Endothelial cell of umbilical vein (primary cell): ENCODE results near the gene OVOL3. TPM values are rescaled to one million over a fixed set of nuclear protein-coding genes. Genes with fewer than 3 reads are reported as not detected.

Experiments
- Bru-seq: library from RNA; stranded (reverse); fragments of 400-500 nt; gene quantifications from one replicate; lab custom pipeline; 2021; lab: Mats Ljungman, UMichigan
- BruChase-seq, 2 experiments: library from RNA; stranded (reverse); fragments of 400-500 nt; gene quantifications; one replicate each; lab custom pipeline; 2021; lab: Mats Ljungman, UMichigan
- BruUV-seq: library from RNA; stranded (reverse); fragments of 400-500 nt; replicated peaks from 2 replicates; lab custom pipeline; 2021; lab: Mats Ljungman, UMichigan
- CTCF ChIA-PET: fragments of 300-600, 350-600 bp; sonication (Branson Sonifier 250); formaldehyde crosslinking; loops from one replicate; lab custom pipeline; 2021; ENCODE audit warnings: antibody characterized with exemption, inconsistent platforms; lab: Charles Lee
- POLR2A ChIA-PET: fragments of 300-600, 350-600 bp; sonication (Branson Sonifier 250); formaldehyde crosslinking; loops from one replicate; lab custom pipeline; 2021; ENCODE audit warnings: antibody characterized with exemption, inconsistent platforms; lab: Charles Lee
- DNase-seq: peaks from one replicate; pipeline ENCODE4 v3.0.0-alpha.2; 2011; ENCODE audit warnings: low read depth, low spot score
- FAIRE-seq: peaks from 2 replicates; lab custom pipeline; 2011; peaks lifted over from hg19 to GRCh38; lab: Jason Lieb, UNC
- H2AFZ ChIP-seq: 2 replicates; pipeline ENCODE4 v1.6.0; 2012; ENCODE audit warnings: low read depth, low read length, control low read depth, inconsistent platforms
- H3K27ac ChIP-seq: 2 replicates; pipeline ENCODE4 v1.5.1; 2011; ENCODE audit warnings: low read depth, mild to moderate bottlenecking, control low read depth, low read length, moderate library complexity; ENCODE audit not compliant: insufficient read depth
- H3K27me3 ChIP-seq, 2 experiments: 2 replicates each; pipeline versions ENCODE4 v1.6.0 to v1.6.1; 2011; ENCODE audit warnings: low read length in 2 of 2, mixed read lengths in 1 of 2; ENCODE audit not compliant: control insufficient read depth in 2 of 2, insufficient read depth in 2 of 2
- H3K36me3 ChIP-seq, 2 experiments: 2 replicates in 1 of 2; 3 replicates in 1 of 2; pipeline ENCODE4 v1.5.1; 2011; ENCODE audit warnings: low read length in 2 of 2, mild to moderate bottlenecking in 1 of 2, moderate library complexity in 1 of 2; ENCODE audit not compliant: control insufficient read depth in 2 of 2, insufficient read depth in 2 of 2; ENCODE audit errors: extremely low read depth in 1 of 2
- H3K4me1 ChIP-seq: 3 replicates; pipeline ENCODE4 v1.5.1; 2011; ENCODE audit warnings: mild to moderate bottlenecking, low read length; ENCODE audit not compliant: control insufficient read depth, insufficient read depth; ENCODE audit errors: extremely low read depth
- H3K4me2 ChIP-seq: 2 replicates; pipeline ENCODE4 v1.6.1; 2011; ENCODE audit warnings: low read length, control low read depth, mixed read lengths; ENCODE audit not compliant: insufficient read depth
- H3K4me3 ChIP-seq, 3 experiments: fragments of 200-600 bp in 1 of 3; sonication (generic), shearing (Covaris generic) in 1 of 3; replicated peaks in 1 of 3; 2 replicates each; pipeline ENCODE4 v1.5.1; 2011 to 2016; ENCODE audit warnings: control low read depth in 3 of 3, low read length in 3 of 3, mild to moderate bottlenecking in 2 of 3, inconsistent platforms in 1 of 3, low read depth in 1 of 3, moderate library complexity in 1 of 3; ENCODE audit not compliant: insufficient read depth in 1 of 3
- H3K79me2 ChIP-seq: 2 replicates; pipeline ENCODE4 v1.6.0; 2012; ENCODE audit warnings: low read length, inconsistent platforms; ENCODE audit not compliant: control insufficient read depth, insufficient read depth
- H3K9ac ChIP-seq: replicated peaks from 2 replicates; pipeline ENCODE3; 2011; ENCODE audit warnings: low read length, control low read depth; ENCODE audit not compliant: insufficient read depth; ENCODE audit errors: extremely low read depth
- H3K9me1 ChIP-seq: replicated peaks from 3 replicates; pipeline ENCODE4 v1.6.0; 2011; ENCODE audit warnings: mild to moderate bottlenecking, low read length; ENCODE audit not compliant: control insufficient read depth, insufficient read depth; ENCODE audit errors: extremely low read depth
- H3K9me3 ChIP-seq: replicated peaks from 2 replicates; pipeline ENCODE4 v1.5.1; 2012; ENCODE audit warnings: low read length, inconsistent platforms; ENCODE audit not compliant: control insufficient read depth, insufficient read depth
- H4K20me1 ChIP-seq: replicated peaks from 2 replicates; pipeline ENCODE3; 2011; ENCODE audit warnings: mild to moderate bottlenecking, low read length; ENCODE audit not compliant: control insufficient read depth, insufficient read depth; ENCODE audit errors: extremely low read depth
- POLR2AphosphoS5 ChIP-seq: IDR thresholded peaks from 2 replicates; pipeline ENCODE4 v1.6.1; 2012; ENCODE audit warnings: low read depth, mild to moderate bottlenecking, control low read depth, low read length, moderate library complexity; ENCODE audit not compliant: insufficient read depth
- dilution Hi-C: fragments of 300-500 bp; cut with MboI; formaldehyde crosslinking; loops from one replicate; pipeline ENCODE4 v1.15.0; 2019; ENCODE audit warnings: low sequenced_read_pairs; ENCODE audit not compliant: extremely low pct_ligation_motif_present
- intact Hi-C: fragments of 100-400 bp; cut with micrococcal nuclease; formaldehyde crosslinking; loops from one replicate; pipeline ENCODE4 v1.10.0; 2022
- long read RNA-seq: library from polyadenylated mRNA; stranded (forward); transcript quantifications from one replicate; pipeline ENCODE4 v2.0.0, GENCODE V29; 2021
- polyA minus RNA-seq, 3 experiments: library from RNA; depleted of rRNA, polyadenylated mRNA; stranded (reverse); fragments of >200 nt; gene quantifications; 1 replicate in 1 of 3; 2 replicates in 2 of 3; pipeline ENCODE4 v1.2.3, GENCODE V29; 2011
- polyA plus RNA-seq, 4 experiments: library from polyadenylated mRNA; depleted of rRNA in 3 of 4; stranded (reverse) in 3 of 4; unstranded in 1 of 4; fragments of >200 nt; gene quantifications; 2 replicates each; pipeline versions ENCODE4 v1.2.1 to v1.2.3, GENCODE V29; 2011 to 2012; ENCODE audit warnings: missing spikeins in 1 of 4
- total RNA-seq: library from RNA; stranded (reverse); gene quantifications from 2 replicates; pipeline ENCODE4 v1.2.3, GENCODE V29; 2021
- TF ChIP-seq, protein P1 (sequence below), 2 donors: IDR thresholded peaks; 1 replicate in 1 of 2; 2 replicates in 1 of 2; pipeline ENCODE4 v1.5.1; 2011; ENCODE audit warnings: low read length in 2 of 2, mild to moderate bottlenecking in 2 of 2, moderate library complexity in 2 of 2, control low read depth in 1 of 2, inconsistent platforms in 1 of 2, low read depth in 1 of 2; ENCODE audit not compliant: insufficient read depth in 1 of 2; ENCODE audit errors: extremely low read depth in 1 of 2

OVOL3 gene
- total RNA-seq (not detected in 2 replicates), polyA plus RNA-seq (not detected in 2 replicates), polyA minus RNA-seq (not detected in 2 replicates), Bru-seq, nascent RNA (not detected), BruChase-seq, experiment 1, labeled RNA remaining after a 6-hour chase (percentile 16 among the genes with signal in this experiment), BruChase-seq, experiment 2, labeled RNA remaining after a 2-hour chase (not detected)
- polyA plus RNA-seq (2011; cell fraction: cytosol; rRNA removed): not detected in 2 replicates
- polyA plus RNA-seq (2011; cell fraction: nucleus; rRNA removed): not detected in 2 replicates
- not detected in 2 replicates for polyA plus RNA-seq (2012)
- not detected for polyA minus RNA-seq (2011; cell fraction: cytosol; rRNA and poly(A)+ RNA removed)
- polyA minus RNA-seq (2011; cell fraction: nucleus; rRNA and poly(A)+ RNA removed): not detected in 2 replicates
- long read RNA-seq: 0 reads

GRCh38 chr19:36110487-36111199, at the start of gene OVOL3:
Gene OVOL3 (plus strand): TSS chr19:36111143. CDS start chr19:36111203, 60 bp downstream.
- Histone ChIP-seq H3K9me3 (no peaks in the 10 kb centered on the region), H3K4me1 (peaks cover 10% of the 10 kb centered on the region), H3K36me3 (no peaks in the 10 kb centered on the region), H3K27ac (no peak within 1 kb of the TSS), H3K4me3 (no peak within 1 kb of the TSS), H3K9me1 (no peaks in the 10 kb centered on the region), H3K27me3 (no peaks in the 10 kb centered on the region), H3K4me2 (no peak within 1 kb of the TSS), H3K9ac (no peak within 1 kb of the TSS), H3K79me2 (peaks cover 6% of the 10 kb centered on the region), H4K20me1 (no peaks in the 10 kb centered on the region), H2AFZ (no peak within 1 kb of the TSS)
- no peak for DNase-seq
- BruUV-seq: no TSS peak
- CTCF ChIA-PET: no interaction called here
- dilution Hi-C loops (no loop called here), intact Hi-C loops (no loop called here)
- POLR2A ChIA-PET: no interaction called here
- no peak for FAIRE-seq
- no peak for TF ChIP-seq POLR2AphosphoS5

DNA sequence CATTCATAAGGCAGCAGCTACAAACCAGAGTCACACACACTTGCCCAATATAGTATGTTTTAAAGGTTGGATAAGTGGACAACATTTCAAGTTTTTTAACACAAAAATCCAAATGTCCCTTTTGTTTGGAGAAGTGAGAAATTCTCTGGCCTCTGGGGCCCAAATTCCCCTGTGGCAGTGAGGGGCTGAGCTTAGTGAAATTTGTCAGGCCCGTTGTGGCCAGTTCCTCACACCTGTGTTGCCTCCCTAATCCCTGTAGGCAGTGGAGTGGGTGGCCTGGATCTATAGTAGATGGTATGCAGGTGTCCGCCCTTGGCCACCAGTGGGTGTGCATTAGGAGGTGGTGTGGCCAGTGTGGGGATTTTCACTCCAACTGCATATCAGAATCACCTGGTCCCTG, 49.6 kb upstream of the OVOL3 start:
- Histone ChIP-seq H4K20me1 (no peaks in the 10 kb centered on the region), H3K27me3 (no peaks in the 10 kb centered on the region), H3K36me3 (no peaks in the 10 kb centered on the region), H2AFZ (no peak overlapping the region), H3K27ac (no peak overlapping the region), H3K4me3 (no peak overlapping the region), H3K9me3 (no peaks in the 10 kb centered on the region), H3K9ac (no peak overlapping the region), H3K79me2 (peaks cover 10% of the 10 kb centered on the region), H3K4me2 (no peak overlapping the region), H3K4me1 (no peaks in the 10 kb centered on the region), H3K9me1 (no peaks in the 10 kb centered on the region)
- intact Hi-C loops: loop anchor here (5.0 kb wide), 1 partner anchor 856 kb away; the partner anchor contains the start of genes ZNF568 and ZNF829
- POLR2A ChIA-PET: interaction anchor here (0.5 to 0.8 kb wide), 3 partner anchors 25 to 53 kb away, joined by 3 to 6 read pairs (median 4); partner anchors contain the start of gene POLR2I
- TF ChIP-seq, protein P1, sequence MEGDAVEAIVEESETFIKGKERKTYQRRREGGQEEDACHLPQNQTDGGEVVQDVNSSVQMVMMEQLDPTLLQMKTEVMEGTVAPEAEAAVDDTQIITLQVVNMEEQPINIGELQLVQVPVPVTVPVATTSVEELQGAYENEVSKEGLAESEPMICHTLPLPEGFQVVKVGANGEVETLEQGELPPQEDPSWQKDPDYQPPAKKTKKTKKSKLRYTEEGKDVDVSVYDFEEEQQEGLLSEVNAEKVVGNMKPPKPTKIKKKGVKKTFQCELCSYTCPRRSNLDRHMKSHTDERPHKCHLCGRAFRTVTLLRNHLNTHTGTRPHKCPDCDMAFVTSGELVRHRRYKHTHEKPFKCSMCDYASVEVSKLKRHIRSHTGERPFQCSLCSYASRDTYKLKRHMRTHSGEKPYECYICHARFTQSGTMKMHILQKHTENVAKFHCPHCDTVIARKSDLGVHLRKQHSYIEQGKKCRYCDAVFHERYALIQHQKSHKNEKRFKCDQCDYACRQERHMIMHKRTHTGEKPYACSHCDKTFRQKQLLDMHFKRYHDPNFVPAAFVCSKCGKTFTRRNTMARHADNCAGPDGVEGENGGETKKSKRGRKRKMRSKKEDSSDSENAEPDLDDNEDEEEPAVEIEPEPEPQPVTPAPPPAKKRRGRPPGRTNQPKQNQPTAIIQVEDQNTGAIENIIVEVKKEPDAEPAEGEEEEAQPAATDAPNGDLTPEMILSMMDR (IDR thresholded peaks at IDR 0.05; ENCODE audit: extremely low read depth in 1 of 2, insufficient read depth in 1 of 2, low read depth in 1 of 2, low read length in 2 of 2): no peak
- no peak for DNase-seq
- BruUV-seq: no TSS peak
- FAIRE-seq: no peak
- dilution Hi-C loops: no loop called here
- CTCF ChIA-PET: interaction anchor here (1.1 to 3.9 kb wide), 15 partner anchors 9 to 179 kb away, joined by 3 to 61 read pairs (median 5); partner anchors contain the start of genes COX7A1, POLR2I, TBCB and ZNF146
